ENCODE data around the gene MRGPRF.

Gene MRGPRF

GRCh38 chr11:69013009-69013951 lies at the start of gene MRGPRF:
MRGPRF (minus strand) TSS chr11:69013246; CDS start chr11:69009901, 3,345 bp downstream.
- peak in 1 of 2 donors; percentile 15 for DNase-seq

GRCh38 chr11:69062169-69062855 lies 49.3 kb upstream of the MRGPRF start:
- no peak for DNase-seq

GRCh38 chr11:69061713-69062053 lies 48.6 kb upstream of the MRGPRF start:
- no peak for DNase-seq

GRCh38 chr11:69060806-69061712 lies 48.0 kb upstream of the MRGPRF start:
- DNase-seq: no peak

GRCh38 chr11:69059985-69060384 lies 46.9 kb upstream of the MRGPRF start:
- DNase-seq: no peak

GRCh38 chr11:69059429-69059828 lies 46.4 kb upstream of the MRGPRF start:
- DNase-seq: no peak

- no peak for DNase-seq
Measured at GRCh38 chr11:69058511-69059270, 45.6 kb upstream of the MRGPRF start.

GRCh38 chr11:69057801-69058200 lies 44.8 kb upstream of the MRGPRF start:
- no peak for DNase-seq

- DNase-seq: no peak
Measured at GRCh38 chr11:69057236-69057635, 44.2 kb upstream of the MRGPRF start.

GRCh38 chr11:69055598-69056516 lies 42.8 kb upstream of the MRGPRF start:
- no peak for DNase-seq

- DNase-seq: no peak
Measured at GRCh38 chr11:69055212-69055586, 42.2 kb upstream of the MRGPRF start.

- DNase-seq: no peak
Measured at GRCh38 chr11:69054397-69055211, 41.6 kb upstream of the MRGPRF start.

GRCh38 chr11:69053546-69054396 lies 40.7 kb upstream of the MRGPRF start:
- no peak for DNase-seq

- DNase-seq: no peak
Measured at GRCh38 chr11:69053169-69053477, 40.1 kb upstream of the MRGPRF start.

GRCh38 chr11:69052343-69053168 lies 39.5 kb upstream of the MRGPRF start:
- DNase-seq: no peak

GRCh38 chr11:69051381-69052342 lies 38.6 kb upstream of the MRGPRF start:
- DNase-seq: no peak
